Esophagus muscularis mucosa (tissue), 3 donors: ENCODE measurements around the gene TSPAN15.

ENCODE experiments used
- POLR2A ChIP-seq: fragments of 450-650 bp; IDR thresholded peaks from one replicate; pipeline ENCODE4 v1.6.1; 2017; ENCODE audit warnings: antibody characterized with exemption, moderate library complexity, mild to moderate bottlenecking, low read depth
- POLR2AphosphoS5 ChIP-seq, 2 donors: sonication (generic); formaldehyde crosslinking; IDR thresholded peaks; one replicate each; pipeline ENCODE4 v1.6.1; 2017; ENCODE audit warnings: antibody characterized with exemption in 2 of 2
- TF ChIP-seq, protein P1 (sequence below), 3 experiments: fragments of 200-600 bp in 2 of 3; fragments of 450-650 bp in 1 of 3; sonication (generic) in 2 of 3; IDR thresholded peaks; one replicate each; pipeline ENCODE4 v1.5.1; 2017 to 2019; ENCODE audit warnings: antibody characterized with exemption in 3 of 3, mild to moderate bottlenecking in 2 of 3, moderate library complexity in 1 of 3

DNA sequence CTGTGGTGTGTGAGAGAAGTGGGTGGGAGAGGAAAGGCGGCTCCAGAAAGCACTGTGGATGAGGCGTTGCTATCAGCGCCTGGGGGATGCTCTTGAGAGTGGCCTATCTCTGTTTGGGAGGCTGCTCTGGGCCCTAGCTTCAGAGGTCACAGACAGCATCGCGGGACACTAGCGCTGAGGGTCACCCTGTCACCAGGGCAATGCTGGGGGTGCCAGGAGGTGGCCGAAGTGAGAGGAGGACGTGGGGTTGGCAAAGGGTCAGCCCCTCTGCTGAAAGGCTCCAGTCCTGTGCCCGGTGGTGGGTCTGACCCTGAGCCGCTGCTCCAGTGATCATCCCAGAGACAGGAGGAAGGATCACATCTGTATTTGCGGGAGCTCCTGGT lies 31.5 kb upstream of the TSPAN15 start:
- TF ChIP-seq, protein P1, sequence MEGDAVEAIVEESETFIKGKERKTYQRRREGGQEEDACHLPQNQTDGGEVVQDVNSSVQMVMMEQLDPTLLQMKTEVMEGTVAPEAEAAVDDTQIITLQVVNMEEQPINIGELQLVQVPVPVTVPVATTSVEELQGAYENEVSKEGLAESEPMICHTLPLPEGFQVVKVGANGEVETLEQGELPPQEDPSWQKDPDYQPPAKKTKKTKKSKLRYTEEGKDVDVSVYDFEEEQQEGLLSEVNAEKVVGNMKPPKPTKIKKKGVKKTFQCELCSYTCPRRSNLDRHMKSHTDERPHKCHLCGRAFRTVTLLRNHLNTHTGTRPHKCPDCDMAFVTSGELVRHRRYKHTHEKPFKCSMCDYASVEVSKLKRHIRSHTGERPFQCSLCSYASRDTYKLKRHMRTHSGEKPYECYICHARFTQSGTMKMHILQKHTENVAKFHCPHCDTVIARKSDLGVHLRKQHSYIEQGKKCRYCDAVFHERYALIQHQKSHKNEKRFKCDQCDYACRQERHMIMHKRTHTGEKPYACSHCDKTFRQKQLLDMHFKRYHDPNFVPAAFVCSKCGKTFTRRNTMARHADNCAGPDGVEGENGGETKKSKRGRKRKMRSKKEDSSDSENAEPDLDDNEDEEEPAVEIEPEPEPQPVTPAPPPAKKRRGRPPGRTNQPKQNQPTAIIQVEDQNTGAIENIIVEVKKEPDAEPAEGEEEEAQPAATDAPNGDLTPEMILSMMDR (IDR thresholded peaks at IDR 0.05), result no peak
- TF ChIP-seq POLR2A (no peak), POLR2AphosphoS5 (IDR thresholded peaks at IDR 0.05) (no peak)
